ENCODE data around the gene RTL10. TPM values are rescaled to one million over a fixed set of nuclear protein-coding genes. Genes with fewer than 3 reads are reported as not detected.

The RTL10 gene
- total and polyA plus RNA-seq, 2 of the 13 experiments (the other 11 are each of a cell fraction or from before 2014, with no cell fraction given): 14.1 to 15.8 TPM

DNA sequence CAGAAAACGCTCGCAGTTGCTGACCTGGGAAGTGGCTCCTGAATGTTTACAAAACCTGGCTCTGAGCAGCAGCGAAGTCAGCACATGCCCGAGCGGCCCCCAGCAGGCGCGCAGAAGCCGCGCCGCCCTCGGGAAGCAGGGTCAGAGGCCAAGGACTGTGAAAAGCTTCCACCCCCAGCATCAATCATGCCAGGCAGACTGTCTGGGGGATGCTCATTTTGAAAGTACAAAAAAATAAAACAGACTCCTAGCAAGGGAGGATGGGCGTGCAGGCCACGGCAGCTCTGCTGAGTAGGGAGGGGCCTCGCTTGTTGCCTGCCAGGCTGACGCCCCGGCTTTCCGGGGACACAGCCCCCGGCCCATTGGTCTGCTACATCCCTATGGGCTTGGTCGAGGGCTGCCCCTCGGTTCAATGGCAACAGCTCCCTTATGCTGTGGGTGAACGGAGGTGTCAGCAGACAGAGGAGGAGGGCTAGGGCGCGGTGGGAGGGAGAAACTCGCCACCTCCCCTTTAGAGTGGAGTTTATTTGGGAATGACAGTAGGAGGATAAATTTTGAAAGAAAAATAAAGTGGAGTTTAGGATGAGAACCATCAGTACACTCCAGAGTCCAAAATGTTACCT lies 37.7 kb upstream of the RTL10 start (continued):
- TF ChIP-seq KDM2A (CRISPR knock-in tag; IDR thresholded peaks at IDR 0.05; ENCODE audit: borderline replicate concordance, low read depth) (peak; percentile 82; the same call in 1 of the 2 replicates), ZNF597 (CRISPR knock-in tag; IDR thresholded peaks at IDR 0.05) (no peak), HBP1 (CRISPR knock-in tag; IDR thresholded peaks at IDR 0.05; ENCODE audit: low read depth) (no peak; the same call in 1 of the 2 replicates), MBD4 (IDR thresholded peaks at IDR 0.05; ENCODE audit: borderline replicate concordance, low read length) (no peak), WIZ (CRISPR knock-in tag; IDR thresholded peaks at IDR 0.05) (peak; percentile 97), TAF15 (IDR thresholded peaks at IDR 0.05; ENCODE audit: low read depth, low read length, poor library complexity, severe bottlenecking) (no peak), MIER3 (CRISPR knock-in tag; IDR thresholded peaks at IDR 0.05; ENCODE audit: borderline replicate concordance) (peak; percentile 69; the same call in 1 of the 2 replicates), ZNF317 (CRISPR knock-in tag; IDR thresholded peaks at IDR 0.05) (peak; percentile 94), KDM4B (CRISPR knock-in tag; IDR thresholded peaks at IDR 0.05) (no peak), ZFP62 (CRISPR knock-in tag; IDR thresholded peaks at IDR 0.05) (no peak), SKI (IDR thresholded peaks at IDR 0.05; ENCODE audit: partially characterized antibody) (no peak), NFRKB (IDR thresholded peaks at IDR 0.05) (no peak), ZNF704 (CRISPR knock-in tag; IDR thresholded peaks at IDR 0.05; ENCODE audit: borderline replicate concordance) (peak; percentile 92; the same call in 1 of the 2 replicates), RFXANK (CRISPR knock-in tag; IDR thresholded peaks at IDR 0.05) (peak; percentile 80; the same call in 1 of the 2 replicates), ZNF207 (IDR thresholded peaks at IDR 0.05; ENCODE audit: borderline replicate concordance) (no peak), ZNF891 (CRISPR knock-in tag; IDR thresholded peaks at IDR 0.05) (peak; percentile 88)
- TF ChIP-seq, protein P1, sequence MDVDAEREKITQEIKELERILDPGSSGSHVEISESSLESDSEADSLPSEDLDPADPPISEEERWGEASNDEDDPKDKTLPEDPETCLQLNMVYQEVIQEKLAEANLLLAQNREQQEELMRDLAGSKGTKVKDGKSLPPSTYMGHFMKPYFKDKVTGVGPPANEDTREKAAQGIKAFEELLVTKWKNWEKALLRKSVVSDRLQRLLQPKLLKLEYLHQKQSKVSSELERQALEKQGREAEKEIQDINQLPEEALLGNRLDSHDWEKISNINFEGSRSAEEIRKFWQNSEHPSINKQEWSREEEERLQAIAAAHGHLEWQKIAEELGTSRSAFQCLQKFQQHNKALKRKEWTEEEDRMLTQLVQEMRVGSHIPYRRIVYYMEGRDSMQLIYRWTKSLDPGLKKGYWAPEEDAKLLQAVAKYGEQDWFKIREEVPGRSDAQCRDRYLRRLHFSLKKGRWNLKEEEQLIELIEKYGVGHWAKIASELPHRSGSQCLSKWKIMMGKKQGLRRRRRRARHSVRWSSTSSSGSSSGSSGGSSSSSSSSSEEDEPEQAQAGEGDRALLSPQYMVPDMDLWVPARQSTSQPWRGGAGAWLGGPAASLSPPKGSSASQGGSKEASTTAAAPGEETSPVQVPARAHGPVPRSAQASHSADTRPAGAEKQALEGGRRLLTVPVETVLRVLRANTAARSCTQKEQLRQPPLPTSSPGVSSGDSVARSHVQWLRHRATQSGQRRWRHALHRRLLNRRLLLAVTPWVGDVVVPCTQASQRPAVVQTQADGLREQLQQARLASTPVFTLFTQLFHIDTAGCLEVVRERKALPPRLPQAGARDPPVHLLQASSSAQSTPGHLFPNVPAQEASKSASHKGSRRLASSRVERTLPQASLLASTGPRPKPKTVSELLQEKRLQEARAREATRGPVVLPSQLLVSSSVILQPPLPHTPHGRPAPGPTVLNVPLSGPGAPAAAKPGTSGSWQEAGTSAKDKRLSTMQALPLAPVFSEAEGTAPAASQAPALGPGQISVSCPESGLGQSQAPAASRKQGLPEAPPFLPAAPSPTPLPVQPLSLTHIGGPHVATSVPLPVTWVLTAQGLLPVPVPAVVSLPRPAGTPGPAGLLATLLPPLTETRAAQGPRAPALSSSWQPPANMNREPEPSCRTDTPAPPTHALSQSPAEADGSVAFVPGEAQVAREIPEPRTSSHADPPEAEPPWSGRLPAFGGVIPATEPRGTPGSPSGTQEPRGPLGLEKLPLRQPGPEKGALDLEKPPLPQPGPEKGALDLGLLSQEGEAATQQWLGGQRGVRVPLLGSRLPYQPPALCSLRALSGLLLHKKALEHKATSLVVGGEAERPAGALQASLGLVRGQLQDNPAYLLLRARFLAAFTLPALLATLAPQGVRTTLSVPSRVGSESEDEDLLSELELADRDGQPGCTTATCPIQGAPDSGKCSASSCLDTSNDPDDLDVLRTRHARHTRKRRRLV (CRISPR knock-in tag; IDR thresholded peaks at IDR 0.05): peak; percentile 92
- TF ChIP-seq, protein P2, sequence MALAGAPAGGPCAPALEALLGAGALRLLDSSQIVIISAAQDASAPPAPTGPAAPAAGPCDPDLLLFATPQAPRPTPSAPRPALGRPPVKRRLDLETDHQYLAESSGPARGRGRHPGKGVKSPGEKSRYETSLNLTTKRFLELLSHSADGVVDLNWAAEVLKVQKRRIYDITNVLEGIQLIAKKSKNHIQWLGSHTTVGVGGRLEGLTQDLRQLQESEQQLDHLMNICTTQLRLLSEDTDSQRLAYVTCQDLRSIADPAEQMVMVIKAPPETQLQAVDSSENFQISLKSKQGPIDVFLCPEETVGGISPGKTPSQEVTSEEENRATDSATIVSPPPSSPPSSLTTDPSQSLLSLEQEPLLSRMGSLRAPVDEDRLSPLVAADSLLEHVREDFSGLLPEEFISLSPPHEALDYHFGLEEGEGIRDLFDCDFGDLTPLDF (CRISPR knock-in tag; IDR thresholded peaks at IDR 0.05): peak; percentile 86
- TF ChIP-seq, protein P3, sequence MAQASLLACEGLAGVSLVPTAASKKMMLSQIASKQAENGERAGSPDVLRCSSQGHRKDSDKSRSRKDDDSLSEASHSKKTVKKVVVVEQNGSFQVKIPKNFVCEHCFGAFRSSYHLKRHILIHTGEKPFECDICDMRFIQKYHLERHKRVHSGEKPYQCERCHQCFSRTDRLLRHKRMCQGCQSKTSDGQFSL (CRISPR knock-in tag; IDR thresholded peaks at IDR 0.05): peak; percentile 48; the same call in 1 of the 2 replicates

Measured in HepG2 (cell line).